ENCODE results near the gene SETD2.

SETD2 gene

GRCh38 chr3:46999516-47000197 is 164.3 kb downstream of the SETD2 start:
- TF ChIP-seq CTCF (conservative IDR thresholded peaks at IDR 0.05; ENCODE audit: low read depth, low read length): no peak
- Histone ChIP-seq H2AFZ (ENCODE audit: low read depth) (no peak overlapping the region), H3K36me3 (ENCODE audit: insufficient read depth) (no peaks in the 10 kb centered on the region), H3K4me3 (IDR thresholded peaks at IDR 0.05; ENCODE audit: insufficient read depth, low read depth, low read length) (no peak overlapping the region), H3K4me2 (no peak overlapping the region), H4K20me1 (ENCODE audit: insufficient read depth) (no peaks in the 10 kb centered on the region), H3K27ac (no peak overlapping the region), H3K9ac (no peak overlapping the region), H3K4me1 (ENCODE audit: low read depth, poor library complexity, severe bottlenecking) (no peaks in the 10 kb centered on the region), H3K79me2 (ENCODE audit: insufficient read depth, low read depth) (no peaks in the 10 kb centered on the region), H3K27me3 (ENCODE audit: insufficient read depth, low read depth) (no peaks in the 10 kb centered on the region)

GRCh38 chr3:46998852-46999515 is 164.9 kb downstream of the SETD2 start:
- H3K27ac ChIP-seq: no peak overlapping the region
- H3K79me2 ChIP-seq (ENCODE audit: insufficient read depth, low read depth): no peaks in the 10 kb centered on the region
- H4K20me1 ChIP-seq (ENCODE audit: insufficient read depth): no peaks in the 10 kb centered on the region
- no peaks in the 10 kb centered on the region for H3K36me3 ChIP-seq (ENCODE audit: insufficient read depth)
- no peak overlapping the region for H3K4me3 ChIP-seq (IDR thresholded peaks at IDR 0.05; ENCODE audit: insufficient read depth, low read depth, low read length)
- no peaks in the 10 kb centered on the region for H3K27me3 ChIP-seq (ENCODE audit: insufficient read depth, low read depth)
- no peaks in the 10 kb centered on the region for H3K4me1 ChIP-seq (ENCODE audit: low read depth, poor library complexity, severe bottlenecking)
- no peak overlapping the region for H3K9ac ChIP-seq
- no peak overlapping the region for H3K4me2 ChIP-seq
- no peak overlapping the region for H2AFZ ChIP-seq (ENCODE audit: low read depth)
- TF ChIP-seq CTCF (conservative IDR thresholded peaks at IDR 0.05; ENCODE audit: low read depth, low read length): no peak; the same call in 1 of the 2 replicates

GRCh38 chr3:46998121-46998851 is 165.6 kb downstream of the SETD2 start:
- Histone ChIP-seq H3K4me2 (no peak overlapping the region), H3K4me1 (ENCODE audit: low read depth, poor library complexity, severe bottlenecking) (no peaks in the 10 kb centered on the region), H3K27me3 (ENCODE audit: insufficient read depth, low read depth) (no peaks in the 10 kb centered on the region), H3K4me3 (IDR thresholded peaks at IDR 0.05; ENCODE audit: insufficient read depth, low read depth, low read length) (no peak overlapping the region), H3K79me2 (ENCODE audit: insufficient read depth, low read depth) (no peaks in the 10 kb centered on the region), H2AFZ (ENCODE audit: low read depth) (no peak overlapping the region), H4K20me1 (ENCODE audit: insufficient read depth) (no peaks in the 10 kb centered on the region), H3K27ac (no peak overlapping the region), H3K36me3 (ENCODE audit: insufficient read depth) (no peaks in the 10 kb centered on the region), H3K9ac (no peak overlapping the region)
- TF ChIP-seq CTCF (conservative IDR thresholded peaks at IDR 0.05; ENCODE audit: low read depth, low read length): peak; percentile 48

- Histone ChIP-seq H3K4me2 (no peak overlapping the region), H2AFZ (ENCODE audit: low read depth) (no peak overlapping the region), H3K79me2 (ENCODE audit: insufficient read depth, low read depth) (no peaks in the 10 kb centered on the region), H3K9ac (no peak overlapping the region), H3K27ac (no peak overlapping the region), H3K4me1 (ENCODE audit: low read depth, poor library complexity, severe bottlenecking) (no peaks in the 10 kb centered on the region), H4K20me1 (ENCODE audit: insufficient read depth) (no peaks in the 10 kb centered on the region), H3K36me3 (ENCODE audit: insufficient read depth) (no peaks in the 10 kb centered on the region), H3K27me3 (ENCODE audit: insufficient read depth, low read depth) (no peaks in the 10 kb centered on the region), H3K4me3 (IDR thresholded peaks at IDR 0.05; ENCODE audit: insufficient read depth, low read depth, low read length) (no peak overlapping the region)
- TF ChIP-seq CTCF (conservative IDR thresholded peaks at IDR 0.05; ENCODE audit: low read depth, low read length): no peak
Measured at GRCh38 chr3:46997453-46998091, 166.3 kb downstream of the SETD2 start.
